GM21381 (cell line): ENCODE measurements around the gene ACSS3.
"Not testable (repeated sequence)": the region's sequence is repeated elsewhere in the genome, so short reads cannot be mapped to it uniquely, and the experiment has no call there.

Experiments
- ATAC-seq: cut with Tn5 transposase; IDR thresholded peaks from one replicate; pipeline ENCODE4 v1.9.1; 2021; ENCODE audit warnings: mild to moderate bottlenecking, moderate library complexity; ENCODE audit not compliant: unreplicated experiment

Gene ACSS3

GRCh38 chr12:81092053-81092452, 14.2 kb downstream of the ACSS3 start:
- no peak for ATAC-seq

GRCh38 chr12:81094718-81095360, 17.0 kb downstream of the ACSS3 start:
- no peak for ATAC-seq

- no peak for ATAC-seq
These were observed 17.8 kb downstream of the ACSS3 start for GRCh38 chr12:81095501-81096232.

- no peak for ATAC-seq
These were observed 27.8 kb downstream of the ACSS3 start for GRCh38 chr12:81105687-81106086.

GRCh38 chr12:81114226-81114625, 36.3 kb downstream of the ACSS3 start:
- ATAC-seq = no peak

GRCh38 chr12:81119069-81119468, 41.2 kb downstream of the ACSS3 start:
- not testable (repeated sequence) for ATAC-seq

GRCh38 chr12:81120961-81121360, 43.1 kb downstream of the ACSS3 start:
- no peak for ATAC-seq

GRCh38 chr12:81123611-81124010, 45.7 kb downstream of the ACSS3 start:
- ATAC-seq = no peak

GRCh38 chr12:81125691-81126090, 47.8 kb downstream of the ACSS3 start:
- no peak for ATAC-seq

GRCh38 chr12:81128930-81129554, 51.2 kb downstream of the ACSS3 start:
- peak; percentile 100 for ATAC-seq

GRCh38 chr12:81136519-81136918, 58.6 kb downstream of the ACSS3 start:
- ATAC-seq = no peak

- no peak for ATAC-seq
These were observed 59.9 kb downstream of the ACSS3 start for GRCh38 chr12:81137801-81138200.

GRCh38 chr12:81141217-81141616, 63.3 kb downstream of the ACSS3 start:
- no peak for ATAC-seq

GRCh38 chr12:81143057-81143456, 65.2 kb downstream of the ACSS3 start:
- no peak for ATAC-seq

- ATAC-seq = no peak
These were observed 68.6 kb downstream of the ACSS3 start for GRCh38 chr12:81146228-81147225.

- no peak for ATAC-seq
These were observed 69.5 kb downstream of the ACSS3 start for GRCh38 chr12:81147292-81147919.

GRCh38 chr12:81150382-81150781, 72.5 kb downstream of the ACSS3 start:
- no peak for ATAC-seq

GRCh38 chr12:81159856-81160255, 82.0 kb downstream of the ACSS3 start:
- ATAC-seq = no peak

- no peak for ATAC-seq
These were observed 83.8 kb downstream of the ACSS3 start for GRCh38 chr12:81161680-81162079.

- no peak for ATAC-seq
These were observed 84.7 kb downstream of the ACSS3 start for GRCh38 chr12:81162391-81163136.
